Ramos (cell line): Measurements from ENCODE around the gene DNAJC5G.
"Not testable (repeated sequence)": the region's sequence is repeated elsewhere in the genome, so short reads cannot be mapped to it uniquely, and the experiment has no call there.

ENCODE experiments used
- in situ Hi-C: fragments of 300-500 bp; cut with MboI; formaldehyde crosslinking; loops from one replicate; pipeline ENCODE4 v1.14.3; 2022; ENCODE audit warnings: low sequenced_read_pairs; ENCODE audit not compliant: unreplicated experiment

The DNAJC5G gene

GRCh38 chr2:27250652-27251379, 24.4 kb upstream of the DNAJC5G start:
- in situ Hi-C loops, result no loop called here

DNA sequence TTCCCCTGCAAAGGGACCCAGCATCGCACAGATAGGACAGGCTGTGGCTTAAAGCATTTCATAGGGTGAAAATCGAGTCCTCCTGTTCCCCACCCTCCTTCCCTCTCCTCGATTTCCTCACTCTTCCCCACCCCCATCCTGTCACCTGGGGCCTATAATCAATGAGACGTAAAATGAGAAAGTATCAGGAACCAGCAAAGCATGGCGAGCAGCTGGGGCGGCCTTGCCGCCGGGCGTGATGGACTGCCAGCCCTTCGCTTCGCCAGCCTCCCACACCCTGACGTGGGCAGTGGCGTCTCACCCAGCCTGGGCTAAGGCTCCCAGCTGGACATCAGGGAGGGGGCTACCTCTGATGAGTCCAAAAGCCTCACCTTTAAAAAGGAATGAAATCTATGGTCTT, 23.5 kb upstream of the DNAJC5G start:
- in situ Hi-C loops, result no loop called here

GRCh38 chr2:27255187-27255586, 20.0 kb upstream of the DNAJC5G start:
- in situ Hi-C loops, result no loop called here

GRCh38 chr2:27255660-27256059, 19.6 kb upstream of the DNAJC5G start:
- in situ Hi-C loops, result no loop called here

DNA sequence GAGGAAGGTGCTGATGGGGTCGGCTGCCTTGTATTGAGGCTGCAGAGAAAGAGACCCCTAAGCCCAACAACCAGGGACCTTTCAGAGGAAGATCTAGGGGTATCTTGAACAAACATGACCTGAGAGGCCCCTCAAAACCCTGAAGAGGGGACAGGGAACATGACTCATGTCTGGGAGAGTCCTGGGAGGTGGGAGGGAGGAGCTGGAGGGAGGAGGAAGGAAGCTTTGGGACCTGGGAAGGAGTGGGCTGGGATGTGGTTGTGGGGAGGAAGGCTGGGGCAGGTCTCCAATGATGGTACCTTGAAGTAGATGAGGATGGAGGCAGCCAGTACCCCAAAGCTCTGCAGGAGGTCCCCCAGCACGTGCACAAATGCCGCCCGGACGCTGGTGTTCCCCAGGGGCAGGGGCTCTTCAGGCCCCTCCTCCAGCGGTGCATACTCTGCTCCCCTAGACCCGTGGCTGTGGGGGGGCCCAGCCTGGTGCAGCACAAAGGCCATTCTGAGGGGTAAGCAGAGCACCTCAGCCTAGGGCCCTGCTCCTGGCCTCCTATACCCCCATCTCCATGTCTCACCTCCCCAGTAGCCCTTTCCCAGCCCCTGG, 18.3 kb upstream of the DNAJC5G start:
- in situ Hi-C loops, result no loop called here

DNA sequence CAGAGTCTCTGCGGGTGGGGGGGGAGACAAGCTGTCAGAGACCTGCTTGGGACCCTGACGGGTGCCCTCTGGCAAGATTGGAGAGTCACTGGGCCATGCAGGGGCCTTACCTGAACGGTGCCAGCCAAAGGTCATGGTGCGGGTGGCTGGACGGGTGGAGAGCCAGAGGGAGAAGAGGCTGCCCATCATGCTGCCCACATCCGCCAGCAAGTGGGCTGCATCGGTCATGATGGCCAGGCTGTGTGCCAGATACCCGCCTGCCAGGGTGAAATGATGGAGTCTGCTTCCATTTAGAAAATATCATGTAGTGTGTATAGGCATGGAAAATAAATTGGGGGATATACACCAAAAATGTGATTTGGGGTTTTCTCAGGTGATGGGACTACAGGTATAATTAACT, 17.2 kb upstream of the DNAJC5G start:
- in situ Hi-C loops, result no loop called here

GRCh38 chr2:27261241-27261925, 13.8 kb upstream of the DNAJC5G start:
- in situ Hi-C loops, result no loop called here

GRCh38 chr2:27261926-27262298, 13.3 kb upstream of the DNAJC5G start:
- in situ Hi-C loops, result no loop called here

- in situ Hi-C loops, result no loop called here
Measured at GRCh38 chr2:27262379-27263286, 12.6 kb upstream of the DNAJC5G start, which contains the start of gene SLC30A3. Gene SLC30A3 (minus strand): TSS chr2:27263047. CDS start chr2:27262906, 141 bp downstream.

- in situ Hi-C loops, result no loop called here
Measured at GRCh38 chr2:27263287-27264252, 11.7 kb upstream of the DNAJC5G start.

DNA sequence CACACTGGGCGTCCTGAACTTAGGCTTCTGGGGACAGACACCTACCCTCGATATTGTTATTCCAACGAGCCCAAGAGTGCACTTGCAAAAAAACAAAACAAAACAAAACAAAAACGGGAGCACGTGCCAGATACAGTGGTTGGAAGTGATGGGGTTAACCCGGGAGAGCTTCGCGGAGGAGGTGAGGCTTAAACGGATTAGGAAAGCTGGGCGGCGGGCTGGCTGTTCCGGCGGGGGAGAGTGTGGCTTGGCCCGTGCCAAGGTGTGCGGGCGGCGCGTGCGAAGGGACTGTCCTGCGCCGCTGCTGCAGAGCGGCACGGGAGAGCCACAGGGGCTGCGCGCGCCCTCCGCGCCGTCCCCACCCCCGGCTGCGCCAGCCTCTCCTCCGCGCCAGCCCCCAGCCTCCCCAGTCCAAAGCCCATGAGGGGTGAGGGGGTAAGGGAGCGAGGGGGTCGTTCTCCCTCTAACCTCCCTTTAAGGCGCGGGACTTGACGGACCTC, 10.9 kb upstream of the DNAJC5G start:
- in situ Hi-C loops, result no loop called here

- in situ Hi-C loops, result no loop called here
Measured at GRCh38 chr2:27264753-27265535, 10.3 kb upstream of the DNAJC5G start.

GRCh38 chr2:27265536-27265870, 9.7 kb upstream of the DNAJC5G start:
- in situ Hi-C loops, result no loop called here

GRCh38 chr2:27268296-27268695, 6.9 kb upstream of the DNAJC5G start:
- in situ Hi-C loops, result not testable (repeated sequence)

DNA sequence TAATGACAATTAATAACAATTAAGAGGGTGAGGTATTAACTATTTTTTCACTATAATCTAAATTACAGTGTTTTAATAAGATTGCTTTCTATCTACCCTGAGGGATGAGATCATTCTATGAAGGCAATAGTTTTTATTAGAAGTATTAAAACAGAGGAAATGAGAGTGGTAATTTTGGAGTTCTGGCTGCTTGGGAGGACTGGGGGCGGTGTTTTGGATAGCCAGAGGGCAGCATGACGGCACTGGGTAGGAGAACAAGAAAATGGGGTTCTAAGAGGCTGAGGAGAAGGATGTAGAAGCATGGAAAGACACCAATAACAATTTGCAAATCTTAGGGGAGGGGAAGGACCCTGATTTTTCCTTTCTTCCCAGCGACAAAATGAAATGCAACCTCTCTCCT, 5.1 kb upstream of the DNAJC5G start:
- in situ Hi-C loops, result no loop called here

DNA sequence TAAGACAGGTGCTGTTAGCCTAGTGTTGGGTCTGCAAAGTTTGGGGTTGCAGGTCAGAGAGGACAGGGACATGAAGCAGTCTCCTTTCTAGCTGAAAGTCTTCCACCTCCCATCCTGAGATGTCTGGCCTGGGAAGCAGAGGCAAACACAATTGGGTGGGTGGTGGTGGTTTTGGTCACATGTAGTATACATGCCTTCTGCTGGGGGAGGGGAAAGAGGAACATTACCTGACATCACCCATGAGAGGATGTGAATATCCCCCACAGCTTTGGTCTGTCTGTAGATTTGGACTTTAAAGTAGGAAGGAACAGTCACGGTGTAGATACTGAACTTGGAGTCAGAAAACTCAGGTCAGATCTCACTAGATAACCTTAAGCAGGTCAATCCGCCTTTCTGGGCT, 4.6 kb upstream of the DNAJC5G start:
- in situ Hi-C loops, result no loop called here

GRCh38 chr2:27271631-27272340, 3.4 kb upstream of the DNAJC5G start:
- in situ Hi-C loops, result no loop called here
